HG03103 (cell line): ENCODE results near the gene DEAF1.
"Not testable (repeated sequence)": the region's sequence is repeated elsewhere in the genome, so short reads cannot be mapped to it uniquely, and the experiment has no call there.

Experiments used
- ATAC-seq: cut with Tn5 transposase; IDR thresholded peaks from one replicate; pipeline ENCODE4 v1.9.1; 2021; ENCODE audit warnings: low read depth; ENCODE audit not compliant: unreplicated experiment

The DEAF1 gene

DNA sequence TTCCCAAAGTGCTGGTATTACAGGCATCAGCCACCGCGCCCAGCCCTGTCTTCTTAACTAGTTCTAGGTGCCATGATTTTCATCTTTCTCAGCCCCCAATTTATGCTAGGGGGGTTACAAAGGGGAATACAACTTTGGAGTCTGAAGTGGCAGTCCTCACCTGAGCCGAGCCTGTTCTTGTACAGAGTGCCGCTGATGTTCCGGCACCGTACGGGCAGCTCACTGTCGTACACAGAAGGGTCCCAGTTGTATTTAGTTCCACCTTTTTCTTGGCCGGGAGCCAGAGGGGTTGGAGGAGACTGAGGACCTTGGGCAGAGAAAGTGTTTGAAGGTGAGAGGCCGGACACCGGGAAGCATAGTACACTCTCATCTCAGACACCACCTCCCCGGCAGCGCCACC is 7.3 kb downstream of the DEAF1 start:
- no peak for ATAC-seq

- no peak for ATAC-seq
Measured at GRCh38 chr11:686451-687243, 8.4 kb downstream of the DEAF1 start.

GRCh38 chr11:680970-681369 is 14.1 kb downstream of the DEAF1 start:
- ATAC-seq, result no peak

GRCh38 chr11:680476-680875 is 14.5 kb downstream of the DEAF1 start:
- ATAC-seq, result no peak

- ATAC-seq, result no peak
Measured at GRCh38 chr11:679271-680207, 15.5 kb downstream of the DEAF1 start.

DNA sequence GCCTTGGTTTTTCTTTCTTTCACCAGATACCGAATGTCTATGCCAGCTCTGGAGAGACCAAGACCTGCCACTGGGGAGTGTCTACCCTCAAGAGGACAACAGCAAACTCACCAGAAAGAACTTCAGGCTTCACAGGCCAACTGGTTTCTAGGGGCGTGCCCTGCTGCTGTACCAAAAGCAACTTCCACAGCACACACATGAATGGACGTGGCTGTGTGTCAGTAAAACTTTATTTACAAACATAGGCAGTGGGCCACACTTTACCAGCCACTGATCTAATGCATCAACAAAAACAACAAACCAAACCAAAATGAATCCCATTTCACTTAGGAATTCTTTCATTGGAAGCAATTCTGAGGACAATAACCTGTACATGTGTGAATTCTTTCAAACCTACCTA is 16.7 kb downstream of the DEAF1 start:
- ATAC-seq, result no peak

- ATAC-seq, result no peak
Measured at GRCh38 chr11:674406-674805, 20.6 kb downstream of the DEAF1 start.

GRCh38 chr11:673866-674265 is 21.2 kb downstream of the DEAF1 start:
- no peak for ATAC-seq

DNA sequence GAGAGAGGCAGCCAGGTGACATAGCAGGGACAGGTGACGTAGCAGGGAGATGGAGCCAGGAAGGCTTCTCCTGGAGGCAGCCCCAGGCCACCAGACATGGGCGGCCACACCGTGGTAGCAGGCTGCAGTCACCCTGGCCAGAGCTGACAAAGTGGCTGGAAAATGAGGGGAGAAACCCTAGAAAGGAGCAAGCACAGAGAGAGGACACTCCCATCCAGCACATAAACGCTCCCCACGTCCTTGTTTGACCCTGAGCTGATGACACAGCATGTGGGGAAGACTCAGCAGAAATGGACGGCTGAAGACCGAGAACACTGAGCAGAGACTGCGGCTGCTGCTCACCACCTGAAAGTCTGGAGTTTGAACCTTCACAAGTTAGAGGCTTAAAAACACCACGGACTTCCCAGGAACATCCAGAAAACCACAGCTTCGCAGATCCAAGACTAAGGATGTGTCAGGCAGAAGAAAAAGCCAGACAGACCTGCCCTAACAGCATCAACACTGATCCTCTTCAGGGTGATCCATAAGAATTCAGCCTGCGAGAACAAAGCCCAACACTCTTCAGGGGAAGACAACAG is 29.2 kb downstream of the DEAF1 start:
- ATAC-seq, result no peak

DNA sequence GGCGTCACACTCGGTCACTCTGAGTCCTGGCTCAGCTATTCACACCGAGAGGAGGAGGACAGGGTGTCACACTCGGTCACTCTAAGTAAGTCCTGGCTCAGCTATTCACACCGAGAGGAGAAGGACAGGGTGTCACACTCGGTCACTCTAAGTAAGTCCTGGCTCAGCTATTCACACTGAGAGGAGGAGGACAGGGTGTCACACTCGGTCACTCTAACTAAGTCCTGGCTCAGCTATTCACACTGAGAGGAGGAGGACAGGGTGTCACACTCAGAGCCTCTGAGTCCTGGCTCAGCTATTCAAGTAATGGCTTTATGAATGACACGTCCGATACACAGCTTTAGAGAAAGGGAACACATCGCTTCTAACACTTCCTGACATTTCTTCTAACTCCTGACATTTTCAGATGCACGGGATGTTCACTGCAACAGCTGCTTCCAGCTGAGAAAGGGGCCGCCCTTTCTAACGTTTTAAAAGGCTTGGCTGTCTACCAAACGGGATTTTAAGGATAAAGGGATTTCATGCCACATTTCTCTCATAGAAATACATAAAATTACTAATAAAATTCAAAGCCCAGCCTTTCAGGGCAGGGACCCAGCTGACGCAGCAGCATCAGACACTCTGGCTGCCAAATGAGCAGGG is 29.8 kb downstream of the DEAF1 start:
- ATAC-seq, result no peak

GRCh38 chr11:662689-663274 is 32.2 kb downstream of the DEAF1 start:
- no peak for ATAC-seq

DNA sequence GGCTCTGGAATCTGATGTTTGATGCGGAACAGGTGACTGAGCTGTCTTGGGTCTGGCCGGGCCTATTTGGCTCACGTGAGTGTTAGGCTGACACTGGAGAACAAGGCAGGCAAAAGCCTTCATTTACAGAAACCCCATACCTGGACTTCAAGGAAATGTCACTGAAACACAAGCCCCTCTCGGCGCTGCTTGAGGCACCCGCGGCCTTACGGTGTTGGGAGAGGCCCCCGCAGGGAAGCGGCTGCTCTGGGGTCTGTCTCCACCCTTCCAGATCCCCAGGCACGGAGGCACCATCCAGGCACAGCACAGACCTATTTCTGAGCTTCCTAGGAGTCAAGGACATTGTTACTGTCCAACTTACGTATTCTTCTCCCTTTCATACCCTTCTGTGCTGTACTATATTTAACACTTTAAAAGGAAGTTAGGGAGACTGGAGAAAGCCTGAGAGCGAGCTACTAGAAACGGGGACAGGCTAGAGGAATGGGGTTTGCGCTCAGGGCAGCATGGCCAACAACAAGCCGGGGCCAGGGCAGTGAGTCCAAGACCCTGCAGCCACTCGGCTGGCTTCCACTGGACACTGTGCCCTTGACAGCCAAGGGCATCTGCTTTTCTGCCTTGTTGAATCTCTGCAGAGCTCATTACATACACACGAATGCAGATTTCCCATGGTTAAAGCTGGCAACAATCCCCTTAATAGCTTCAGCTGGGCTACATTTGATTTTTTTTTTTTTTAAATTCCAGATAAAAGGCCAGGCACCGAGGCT is 34.2 kb downstream of the DEAF1 start:
- no peak for ATAC-seq

GRCh38 chr11:660281-660680 is 34.7 kb downstream of the DEAF1 start:
- no peak for ATAC-seq

DNA sequence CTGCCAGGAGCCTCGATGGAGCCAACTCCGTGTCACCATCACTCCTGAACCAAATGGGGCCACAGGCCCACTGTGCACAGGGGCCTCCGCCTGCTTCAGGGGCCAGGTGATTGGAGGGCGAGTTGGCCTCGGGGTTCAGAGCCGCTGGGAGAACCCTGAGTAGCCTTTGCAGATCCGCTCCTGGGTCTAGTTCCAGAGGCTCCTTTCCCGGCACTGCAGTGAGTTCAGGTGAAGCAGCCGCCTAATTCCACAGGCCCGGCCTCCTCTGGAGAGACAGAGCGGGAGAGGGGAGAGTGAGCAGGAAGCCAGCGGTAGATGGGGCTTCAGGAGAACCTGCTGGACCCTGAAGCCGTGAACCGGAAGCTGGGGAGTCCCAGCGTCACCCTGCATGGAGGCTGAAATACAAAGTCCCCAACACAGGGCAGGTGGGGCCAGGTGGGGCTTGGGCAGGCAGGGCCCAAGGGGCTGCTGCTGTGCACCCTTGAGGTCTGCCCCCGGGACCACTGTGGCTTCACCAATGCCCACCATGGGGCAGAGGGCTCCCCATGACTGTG is 35.4 kb downstream of the DEAF1 start:
- ATAC-seq, result no peak

- ATAC-seq, result no peak
Measured at GRCh38 chr11:657691-658126, 37.3 kb downstream of the DEAF1 start.

DNA sequence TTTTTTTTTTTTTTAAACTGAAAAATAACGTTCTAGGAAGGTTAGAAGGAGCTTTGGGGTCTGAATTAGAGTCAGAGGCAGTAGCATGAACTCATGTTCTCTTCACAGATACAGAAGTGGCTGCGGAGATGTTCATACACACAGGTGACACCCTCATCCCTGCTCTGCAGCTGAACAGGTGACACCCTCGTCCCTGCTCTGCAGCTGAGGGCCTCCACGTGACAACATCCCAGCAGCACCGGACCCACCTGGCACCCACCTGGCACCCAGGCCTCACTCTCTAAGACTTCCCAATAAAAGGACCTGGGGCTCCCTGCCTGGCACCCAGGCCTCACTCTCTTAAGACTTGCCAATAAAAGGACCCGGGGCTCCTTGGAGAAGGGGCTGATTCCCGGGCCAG is 38.2 kb downstream of the DEAF1 start:
- no peak for ATAC-seq

GRCh38 chr11:656426-656825 is 38.6 kb downstream of the DEAF1 start:
- ATAC-seq, result no peak

- no peak for ATAC-seq
Measured at GRCh38 chr11:655036-655726, 39.8 kb downstream of the DEAF1 start.

GRCh38 chr11:654444-654843 is 40.6 kb downstream of the DEAF1 start:
- not testable (repeated sequence) for ATAC-seq
